HepG2 (cell line): Measurements from ENCODE around the gene C22orf15. TPM values are rescaled to one million over a fixed set of nuclear protein-coding genes. Genes with fewer than 3 reads are reported as not detected.
A peak's percentile ranks its signal among the peaks of the same experiment; 100 is the strongest.

Experiments
- HOXA3 ChIP-seq: sonication (generic); formaldehyde crosslinking; IDR thresholded peaks from 2 replicates; pipeline ENCODE4 v1.5.0; 2020; ENCODE audit warnings: missing genetic modification reagents
- KIAA2018 ChIP-seq: sonication (generic); formaldehyde crosslinking; IDR thresholded peaks from 2 replicates; pipeline ENCODE4 v1.5.0; 2020; ENCODE audit warnings: mild to moderate bottlenecking, missing genetic modification reagents, borderline replicate concordance
- NFATC3 ChIP-seq: sonication (generic); formaldehyde crosslinking; IDR thresholded peaks from 2 replicates; pipeline ENCODE4 v1.5.1; 2020; ENCODE audit warnings: mild to moderate bottlenecking, missing genetic modification reagents
- UBTF ChIP-seq: sonication (generic); formaldehyde crosslinking; IDR thresholded peaks from 2 replicates; pipeline ENCODE4 v1.4.0; 2020; ENCODE audit warnings: mild to moderate bottlenecking, missing genetic modification reagents
- ZNF180 ChIP-seq: sonication (generic); formaldehyde crosslinking; IDR thresholded peaks from 2 replicates; pipeline ENCODE4 v1.4.0; 2020; ENCODE audit warnings: low read depth, missing genetic modification reagents, borderline replicate concordance
- ZNF343 ChIP-seq: sonication (generic); formaldehyde crosslinking; IDR thresholded peaks from 2 replicates; pipeline ENCODE4 v1.4.0; 2020; ENCODE audit warnings: mild to moderate bottlenecking, missing genetic modification reagents
- ZNF407 ChIP-seq: sonication (generic); formaldehyde crosslinking; IDR thresholded peaks from one replicate; pipeline ENCODE4 v1.5.1; 2020; ENCODE audit warnings: mild to moderate bottlenecking, missing genetic modification reagents; ENCODE audit errors: not compliant biosample characterization
- ZNF616 ChIP-seq: sonication (generic); formaldehyde crosslinking; IDR thresholded peaks from 2 replicates; pipeline ENCODE4 v1.5.0; 2020; ENCODE audit warnings: low read depth, mild to moderate bottlenecking, missing genetic modification reagents
- polyA plus RNA-seq, 8 experiments: library from polyadenylated mRNA; depleted of rRNA in 3 of 8; stranded (reverse) in 7 of 8; unstranded in 1 of 8; fragments of >200 nt; fragmentation: Illumina TruSeq in 4 of 8; extraction: Trizol in 4 of 8; gene quantifications; 2 replicates each; pipeline versions ENCODE4 v1.2.1 to v1.2.3, GENCODE V29; 2011 to 2016; ENCODE audit warnings: low read depth in 4 of 8, missing spikeins in 1 of 8, mixed read lengths in 1 of 8; ENCODE audit not compliant: insufficient read depth in 1 of 8
- total RNA-seq, 5 experiments: library from RNA; depleted of rRNA; stranded (reverse); fragments of >200 nt; fragmentation: Illumina TruSeq; extraction: Trizol; gene quantifications; 2 replicates each; pipeline ENCODE4 v1.2.3, GENCODE V29; 2016; ENCODE audit warnings: low read depth in 1 of 5

The C22orf15 gene
- total and polyA plus RNA-seq, 2 of the 13 experiments (the other 11 are each of a cell fraction or from before 2014, with no cell fraction given) = not detected

- TF ChIP-seq KIAA2018 (CRISPR knock-in tag) = peak; percentile 83; the same call in 1 of the 2 replicates
- TF ChIP-seq UBTF (CRISPR knock-in tag) = peak; percentile 86
- 0 out of 2 replicates have a peak, but pooled peaks have one; percentile 63 for TF ChIP-seq ZNF616
- no peak; the same call in 1 of the 2 replicates for TF ChIP-seq NFATC3 (CRISPR knock-in tag)
- peak; percentile 85; the same call in 1 of the 2 replicates for TF ChIP-seq ZNF343 (CRISPR knock-in tag)
- TF ChIP-seq ZNF407 (CRISPR knock-in tag) = no peak
- no peak for TF ChIP-seq ZNF180 (CRISPR knock-in tag)
- TF ChIP-seq HOXA3 (CRISPR knock-in tag) = peak; percentile 62
Observed at GRCh38 chr22:23767673-23768548, 5.1 kb downstream of the C22orf15 start, which contains the start of gene CHCHD10 (continued).
